Muscle layer of colon (tissue), 2 donors: ENCODE measurements around the gene TSPAN9.

Source experiments
- H3K27ac ChIP-seq: one replicate; pipeline ENCODE4 v1.7.0; 2013; ENCODE audit warnings: low read depth, mild to moderate bottlenecking, low read length, moderate library complexity
- H3K27me3 ChIP-seq, 2 donors: one replicate each; pipeline ENCODE4 v1.7.0; 2013; ENCODE audit warnings: low read length in 2 of 2, mild to moderate bottlenecking in 2 of 2; ENCODE audit not compliant: insufficient read depth in 2 of 2, control insufficient read depth in 1 of 2
- H3K36me3 ChIP-seq: one replicate; pipeline ENCODE4 v1.7.0; 2013; ENCODE audit warnings: mild to moderate bottlenecking, low read length; ENCODE audit not compliant: insufficient read depth
- H3K4me1 ChIP-seq: one replicate; pipeline ENCODE4 v1.7.0; 2013; ENCODE audit warnings: mild to moderate bottlenecking, low read length; ENCODE audit not compliant: insufficient read depth
- H3K4me3 ChIP-seq, 2 donors: one replicate each; pipeline ENCODE4 v1.7.0; 2013; ENCODE audit warnings: low read length in 2 of 2, low read depth in 1 of 2, mild to moderate bottlenecking in 1 of 2, moderate library complexity in 1 of 2
- H3K9ac ChIP-seq: one replicate; pipeline ENCODE4 v1.7.0; 2013; ENCODE audit warnings: low read length
- H3K9me3 ChIP-seq: one replicate; pipeline ENCODE4 v1.7.0; 2013; ENCODE audit warnings: mild to moderate bottlenecking, low read length
- donor health status: abdominal sarcoma.
- donor health status: Adenocarcinoma of cecum.

The TSPAN9 gene

DNA sequence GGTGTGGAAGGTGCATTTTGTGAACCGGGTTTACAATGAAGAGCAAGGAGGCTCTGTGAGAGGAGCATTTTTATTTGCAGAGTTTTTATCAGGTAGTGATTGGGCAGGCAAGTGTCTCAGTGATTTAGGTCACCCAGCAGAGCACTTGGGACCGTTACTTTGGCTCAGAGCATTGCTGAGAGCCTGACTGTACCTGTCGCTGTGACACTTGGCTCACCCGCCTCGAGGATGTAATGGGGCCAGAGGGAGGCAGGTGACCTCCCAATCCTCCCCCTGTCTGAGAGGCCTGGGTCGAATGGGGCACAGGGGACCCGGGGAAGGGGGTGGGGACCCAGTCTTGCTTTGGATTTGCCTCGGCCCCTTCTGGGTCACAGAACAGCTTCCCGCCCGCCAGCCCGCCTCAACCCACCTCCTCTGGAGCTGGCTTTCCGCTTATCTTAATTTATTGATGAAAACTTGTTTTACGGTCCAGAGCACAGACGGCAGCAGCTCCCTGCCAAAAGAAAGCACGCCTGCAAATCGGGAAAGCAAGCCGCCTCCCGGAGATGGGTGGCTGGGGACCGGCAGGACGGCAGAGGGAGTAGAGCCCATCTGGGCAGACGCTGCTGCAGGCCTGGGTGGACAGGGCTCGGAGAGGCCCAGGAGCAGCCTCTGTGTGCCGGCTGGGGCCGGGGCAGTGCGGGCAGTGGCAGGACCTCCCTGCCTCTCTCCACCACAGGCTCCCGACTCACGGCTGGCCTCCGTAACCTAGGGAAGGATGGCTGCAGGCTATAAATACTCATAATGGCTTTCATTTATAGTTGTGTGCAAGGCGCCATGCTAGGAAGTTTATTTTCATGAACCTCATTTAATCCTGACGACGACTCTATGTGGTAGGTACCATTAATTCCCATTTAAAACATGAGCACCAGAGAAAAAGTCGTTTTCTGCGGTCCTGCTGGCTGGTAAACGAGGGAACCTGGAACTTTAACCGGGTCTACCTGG, 187.1 kb downstream of the TSPAN9 start:
- Histone ChIP-seq H3K9ac (no peak overlapping the region), H3K4me3 (no peak overlapping the region), H3K27ac (no peak overlapping the region), H3K9me3 (no peaks in the 10 kb centered on the region), H3K4me1 (peaks cover 5% of the 10 kb centered on the region), H3K27me3 (no peaks in the 10 kb centered on the region), H3K36me3 (no peaks in the 10 kb centered on the region)

DNA sequence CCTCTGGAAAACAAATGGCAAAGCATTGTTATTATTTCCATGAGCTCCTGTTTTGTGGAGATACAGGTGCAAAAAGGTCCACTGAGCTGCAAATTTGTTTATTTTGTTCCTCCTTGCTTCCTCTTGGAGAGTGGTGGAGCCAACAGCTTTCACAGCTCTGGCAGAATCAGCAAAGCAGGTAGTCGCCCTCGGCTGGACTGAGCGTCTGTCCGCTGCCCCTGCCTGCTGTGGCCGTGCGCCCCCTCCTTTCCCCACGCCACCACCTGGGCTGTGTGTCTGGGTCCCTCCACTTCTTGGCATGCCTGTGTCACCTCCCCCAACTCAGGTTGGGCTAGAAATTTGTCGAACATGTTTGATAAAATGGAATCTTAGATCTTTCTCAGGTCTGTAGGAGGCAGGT, 188.2 kb downstream of the TSPAN9 start:
- Histone ChIP-seq H3K36me3 (no peaks in the 10 kb centered on the region), H3K27ac (no peak overlapping the region), H3K27me3 (no peaks in the 10 kb centered on the region), H3K4me3 (no peak overlapping the region), H3K4me1 (peaks cover 5% of the 10 kb centered on the region), H3K9ac (no peak overlapping the region), H3K9me3 (no peaks in the 10 kb centered on the region)

GRCh38 chr12:3266638-3267037, 189.5 kb downstream of the TSPAN9 start:
- H3K36me3 ChIP-seq = no peaks in the 10 kb centered on the region
- no peaks in the 10 kb centered on the region for H3K9me3 ChIP-seq
- H3K27me3 ChIP-seq = no peaks in the 10 kb centered on the region
- no peak overlapping the region for H3K4me3 ChIP-seq
- H3K27ac ChIP-seq = no peak overlapping the region
- H3K9ac ChIP-seq = no peak overlapping the region
- peaks cover 5% of the 10 kb centered on the region for H3K4me1 ChIP-seq

GRCh38 chr12:3267690-3268089, 190.5 kb downstream of the TSPAN9 start:
- Histone ChIP-seq H3K4me1 (no peaks in the 10 kb centered on the region), H3K36me3 (no peaks in the 10 kb centered on the region), H3K9ac (no peak overlapping the region), H3K4me3 (no peak overlapping the region), H3K27me3 (no peaks in the 10 kb centered on the region), H3K9me3 (no peaks in the 10 kb centered on the region), H3K27ac (no peak overlapping the region)

GRCh38 chr12:3269594-3269993, 192.4 kb downstream of the TSPAN9 start:
- Histone ChIP-seq H3K36me3 (no peaks in the 10 kb centered on the region), H3K27me3 (no peaks in the 10 kb centered on the region), H3K9me3 (no peaks in the 10 kb centered on the region), H3K27ac (no peak overlapping the region), H3K4me1 (no peaks in the 10 kb centered on the region), H3K9ac (no peak overlapping the region), H3K4me3 (no peak overlapping the region)

DNA sequence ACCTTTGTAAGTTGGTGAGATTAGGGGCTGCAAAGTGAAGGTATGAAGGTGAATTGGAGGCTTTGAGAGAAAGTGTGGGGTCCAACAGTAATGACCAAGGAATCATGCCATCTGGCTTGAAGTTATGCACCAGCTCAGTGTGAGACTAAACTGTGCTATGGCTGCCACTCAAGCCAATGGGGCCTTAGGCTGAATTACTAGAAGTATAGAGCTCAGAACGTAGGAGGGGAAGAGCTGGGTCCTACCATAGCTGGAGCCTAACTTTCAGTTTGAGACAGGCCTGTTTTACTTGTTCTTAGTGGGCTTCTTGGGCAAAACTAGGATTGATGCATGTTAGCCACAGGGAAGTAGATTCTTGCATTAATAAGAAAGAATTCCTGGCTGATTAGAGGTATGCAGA, 194.0 kb downstream of the TSPAN9 start:
- Histone ChIP-seq H3K27me3 (no peaks in the 10 kb centered on the region), H3K9ac (no peak overlapping the region), H3K4me1 (no peaks in the 10 kb centered on the region), H3K9me3 (no peaks in the 10 kb centered on the region), H3K27ac (no peak overlapping the region), H3K4me3 (no peak overlapping the region), H3K36me3 (no peaks in the 10 kb centered on the region)

DNA sequence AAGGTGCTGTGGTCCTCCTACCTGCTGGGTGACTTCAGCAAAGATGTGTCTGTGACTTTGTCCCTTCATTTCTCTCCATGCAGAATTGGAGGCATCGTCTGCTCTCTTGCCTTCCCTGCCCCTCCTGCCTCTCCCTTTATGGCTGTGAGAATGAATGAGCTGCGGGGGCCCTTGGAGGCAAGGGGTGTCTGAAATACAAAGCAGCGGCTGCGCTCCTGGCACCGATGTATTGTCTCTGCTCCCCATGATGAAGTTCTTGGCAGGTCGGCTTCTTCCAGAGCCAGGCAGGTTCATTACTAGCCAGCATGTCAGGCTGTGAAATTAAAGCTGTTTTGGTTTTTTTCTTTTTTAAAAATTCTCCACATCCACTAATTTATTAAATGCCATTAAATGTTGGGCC, 194.5 kb downstream of the TSPAN9 start:
- Histone ChIP-seq H3K9ac (no peak overlapping the region), H3K27me3 (no peaks in the 10 kb centered on the region), H3K36me3 (no peaks in the 10 kb centered on the region), H3K9me3 (no peaks in the 10 kb centered on the region), H3K27ac (no peak overlapping the region), H3K4me3 (no peak overlapping the region), H3K4me1 (no peaks in the 10 kb centered on the region)

DNA sequence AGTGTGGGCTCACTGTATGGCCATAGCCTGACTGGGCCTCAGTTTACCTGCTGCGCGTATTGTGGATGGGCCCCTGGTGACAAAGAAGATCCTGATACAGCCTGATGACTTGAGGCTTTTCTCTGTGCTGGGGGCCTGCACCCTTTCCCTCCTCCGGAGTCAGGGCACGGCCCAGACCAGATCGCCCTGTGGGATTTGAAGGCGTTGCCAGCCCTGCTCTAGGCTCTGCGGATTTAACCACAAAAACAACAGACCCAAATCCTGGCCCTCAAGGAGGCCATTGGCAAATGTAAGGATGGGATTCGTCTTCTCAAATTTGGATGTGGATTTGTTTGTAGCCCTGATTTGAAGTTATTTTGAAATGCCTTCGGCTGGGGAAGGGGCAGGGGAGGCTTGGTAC, 195.8 kb downstream of the TSPAN9 start:
- no peak overlapping the region for H3K9ac ChIP-seq
- H3K9me3 ChIP-seq = no peaks in the 10 kb centered on the region
- no peaks in the 10 kb centered on the region for H3K4me1 ChIP-seq
- no peak overlapping the region for H3K4me3 ChIP-seq
- no peaks in the 10 kb centered on the region for H3K36me3 ChIP-seq
- no peaks in the 10 kb centered on the region for H3K27me3 ChIP-seq
- no peak overlapping the region for H3K27ac ChIP-seq

DNA sequence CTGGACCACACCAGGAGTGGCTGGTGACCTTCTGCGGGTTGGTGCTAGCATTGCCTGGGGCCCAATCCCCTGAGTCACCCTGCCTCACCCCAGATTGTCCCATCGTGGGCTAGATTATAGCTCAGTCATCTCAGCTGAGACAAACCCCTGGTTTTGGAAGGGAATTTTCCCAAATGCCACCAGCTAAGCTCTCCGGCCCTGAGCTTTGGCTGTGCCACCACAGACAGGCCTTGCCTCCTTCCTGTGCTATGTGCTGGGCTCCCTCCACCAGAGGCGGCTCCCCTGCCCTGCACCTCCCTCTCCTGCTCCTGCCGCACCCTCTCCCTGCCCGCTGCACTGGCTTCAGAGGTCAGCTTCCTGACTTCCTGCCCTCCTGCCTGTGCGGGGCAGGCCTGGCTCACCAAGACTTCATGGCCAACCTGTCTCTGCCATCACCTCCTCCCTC, 196.3 kb downstream of the TSPAN9 start:
- Histone ChIP-seq H3K9ac (no peak overlapping the region), H3K9me3 (no peaks in the 10 kb centered on the region), H3K36me3 (no peaks in the 10 kb centered on the region), H3K27me3 (no peaks in the 10 kb centered on the region), H3K4me3 (no peak overlapping the region), H3K4me1 (no peaks in the 10 kb centered on the region), H3K27ac (no peak overlapping the region)

- no peaks in the 10 kb centered on the region for H3K4me1 ChIP-seq
- H3K9me3 ChIP-seq = no peaks in the 10 kb centered on the region
- H3K27me3 ChIP-seq = no peaks in the 10 kb centered on the region
- no peaks in the 10 kb centered on the region for H3K36me3 ChIP-seq
- H3K4me3 ChIP-seq = no peak overlapping the region
- H3K9ac ChIP-seq = no peak overlapping the region
- no peak overlapping the region for H3K27ac ChIP-seq
These were observed 197.5 kb downstream of the TSPAN9 start for GRCh38 chr12:3274664-3275063.

DNA sequence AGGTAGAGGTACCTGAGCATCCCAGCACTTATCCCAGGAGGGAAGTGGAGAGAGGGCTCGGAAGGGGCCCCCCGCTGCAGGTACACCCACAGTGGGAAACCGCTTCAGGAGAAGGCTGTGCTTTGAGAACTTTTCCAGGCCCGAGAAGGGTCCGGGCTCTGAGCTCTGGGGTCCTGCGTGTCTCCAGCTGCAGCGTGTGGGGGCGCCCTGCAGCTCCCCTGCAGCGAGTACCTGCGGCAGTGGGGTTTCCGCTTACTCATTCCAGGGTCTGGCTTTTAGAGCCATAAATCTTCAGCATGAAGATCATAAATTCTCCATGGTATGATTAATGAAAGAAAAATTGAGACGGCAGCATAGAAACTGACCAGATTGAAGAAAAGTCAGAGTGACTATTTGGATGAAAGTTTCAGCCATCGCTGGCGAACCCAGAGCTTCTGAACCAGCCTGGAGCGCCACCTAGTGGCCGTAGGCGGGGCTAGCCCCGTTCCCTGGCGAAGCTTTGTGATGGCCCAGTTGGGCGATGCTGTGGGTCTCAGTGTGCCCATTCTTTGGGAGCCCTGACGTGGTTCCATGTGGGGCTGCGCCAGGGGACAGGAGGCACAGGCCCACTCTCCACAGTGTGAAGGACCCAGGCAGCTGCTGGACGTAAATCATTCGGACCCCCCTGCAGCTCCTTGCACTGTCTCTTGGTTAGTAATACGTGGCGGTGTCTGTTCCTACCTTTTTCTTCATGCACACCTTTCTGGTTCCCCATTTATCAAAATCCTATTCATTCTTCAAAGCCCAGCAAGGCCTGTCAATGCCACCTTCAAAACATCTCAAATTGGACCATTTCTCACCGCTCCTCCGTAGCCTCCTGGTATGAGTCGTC, 198.2 kb downstream of the TSPAN9 start:
- Histone ChIP-seq H3K4me1 (no peaks in the 10 kb centered on the region), H3K9me3 (no peaks in the 10 kb centered on the region), H3K36me3 (no peaks in the 10 kb centered on the region), H3K9ac (no peak overlapping the region), H3K27ac (no peak overlapping the region), H3K4me3 (no peak overlapping the region), H3K27me3 (no peaks in the 10 kb centered on the region)
